Prostate gland (tissue), 2 donors: ENCODE data around the gene TSFM. TPM values are rescaled to one million over a fixed set of nuclear protein-coding genes. Genes with fewer than 3 reads are reported as not detected.
A peak's percentile ranks its signal among the peaks of the same experiment; 100 is the strongest.

Source experiments
- DNase-seq: peaks from one replicate; pipeline ENCODE4 v3.0.0-alpha.2; 2019; ENCODE audit warnings: low spot score
- H3K27ac ChIP-seq, 2 donors: fragments of 200-600 bp; sonication (generic); 2 replicates each; pipeline ENCODE4 v1.5.1; 2017 to 2019
- H3K27me3 ChIP-seq: fragments of 200-600 bp; sonication (generic); replicated peaks from 2 replicates; pipeline ENCODE4 v1.5.1; 2019; ENCODE audit not compliant: insufficient read depth
- H3K36me3 ChIP-seq, 2 donors: fragments of 200-600 bp; sonication (generic); 1 replicate in 1 of 2; 2 replicates in 1 of 2; pipeline versions ENCODE4 v1.5.1 to v1.8.1; 2017 to 2019
- H3K4me1 ChIP-seq: fragments of 200-600 bp; sonication (generic); replicated peaks from 2 replicates; pipeline ENCODE4 v1.5.1; 2019
- H3K4me3 ChIP-seq, 2 donors: fragments of 200-600 bp; sonication (generic); 2 replicates each; pipeline ENCODE4 v1.5.1; 2017 to 2019
- H3K9me3 ChIP-seq: fragments of 200-600 bp; sonication (generic); 2 replicates; pipeline ENCODE4 v1.5.1; 2017
- POLR2A ChIP-seq: fragments of 450-650 bp; IDR thresholded peaks from one replicate; pipeline ENCODE4 v1.6.1; 2016; ENCODE audit warnings: antibody characterized with exemption, mild to moderate bottlenecking
- POLR2AphosphoS5 ChIP-seq: sonication (generic); formaldehyde crosslinking; IDR thresholded peaks from one replicate; pipeline ENCODE4 v1.6.1; 2017; ENCODE audit warnings: antibody characterized with exemption
- WGBS: methylation state at CpG from one replicate; pipeline ENCODE4 v1.1.5; 2018; 5-methylcytosine and 5-hydroxymethylcytosine counted together
- intact Hi-C: fragments of 100-400 bp; cut with DNase I; formaldehyde crosslinking; loops from one replicate; pipeline ENCODE4 v1.14.2; 2022
- total RNA-seq, 2 donors: library from RNA; depleted of rRNA; stranded (reverse); fragments of >200 nt; gene quantifications; one replicate each; pipeline ENCODE4 v1.1.0, GENCODE V29; 2016
- TF ChIP-seq, protein P1 (sequence below), 4 experiments: fragments of 200-600 bp in 2 of 4; fragments of 450-650 bp in 2 of 4; sonication (generic) in 2 of 4; IDR thresholded peaks; 1 replicate in 3 of 4; 2 replicates in 1 of 4; pipeline ENCODE4 v1.5.1; 2016 to 2019; ENCODE audit warnings: antibody characterized with exemption in 4 of 4, mild to moderate bottlenecking in 2 of 4, moderate library complexity in 2 of 4

The TSFM gene
- total RNA-seq, 2 donors from 2014 or later = 24.3 to 39.6 TPM

DNA sequence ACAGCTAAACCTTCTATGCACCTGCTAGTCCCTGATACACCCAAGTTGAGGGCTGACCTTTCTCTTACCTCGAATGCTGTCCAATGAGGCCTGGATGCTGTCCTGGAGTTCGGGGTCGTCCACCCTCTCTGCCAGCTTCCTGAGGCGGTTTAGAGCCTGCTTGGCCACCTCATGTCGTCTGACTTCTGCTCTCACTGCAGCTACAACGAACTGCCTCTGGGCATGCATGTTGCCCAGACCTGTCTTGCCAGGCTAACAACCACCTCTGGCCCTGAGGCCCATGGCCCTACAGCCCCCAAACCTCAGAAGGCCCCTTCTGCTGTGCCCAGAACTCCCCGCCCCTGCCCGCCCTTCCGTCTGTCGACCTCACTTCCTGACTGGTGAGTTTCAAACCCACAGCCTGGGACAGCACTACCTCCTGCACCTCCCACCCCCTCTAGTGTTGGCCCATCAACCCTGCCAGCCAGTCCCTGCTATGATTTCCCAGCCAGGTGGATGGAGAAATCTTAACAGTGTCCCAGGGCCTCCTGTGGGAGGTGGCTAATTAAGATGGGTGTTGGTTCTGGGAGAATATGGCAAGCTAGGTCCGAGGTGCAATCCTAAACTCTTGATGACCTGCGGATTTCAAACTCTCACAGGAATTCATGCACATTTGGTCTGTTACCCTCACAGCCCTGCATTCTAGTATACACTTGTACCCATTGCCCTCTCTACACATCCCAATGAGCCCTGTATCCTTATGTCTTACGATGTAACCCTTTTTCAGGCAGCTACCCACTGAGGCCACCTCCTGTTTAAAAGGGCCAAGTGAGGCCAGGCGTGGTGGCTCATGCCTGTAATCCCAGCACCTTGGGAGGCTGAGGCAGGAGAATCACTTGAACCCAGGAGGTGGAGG is 40.5 kb upstream of the TSFM start:
- H3K4me1 ChIP-seq = peaks cover 13% of the 10 kb centered on the region
- no peak overlapping the region for H3K4me3 ChIP-seq
- DNase-seq = no peak
- intact Hi-C loops = no loop called here
- H3K27ac ChIP-seq = no peak overlapping the region
- TF ChIP-seq POLR2A = no peak
- TF ChIP-seq, protein P1, sequence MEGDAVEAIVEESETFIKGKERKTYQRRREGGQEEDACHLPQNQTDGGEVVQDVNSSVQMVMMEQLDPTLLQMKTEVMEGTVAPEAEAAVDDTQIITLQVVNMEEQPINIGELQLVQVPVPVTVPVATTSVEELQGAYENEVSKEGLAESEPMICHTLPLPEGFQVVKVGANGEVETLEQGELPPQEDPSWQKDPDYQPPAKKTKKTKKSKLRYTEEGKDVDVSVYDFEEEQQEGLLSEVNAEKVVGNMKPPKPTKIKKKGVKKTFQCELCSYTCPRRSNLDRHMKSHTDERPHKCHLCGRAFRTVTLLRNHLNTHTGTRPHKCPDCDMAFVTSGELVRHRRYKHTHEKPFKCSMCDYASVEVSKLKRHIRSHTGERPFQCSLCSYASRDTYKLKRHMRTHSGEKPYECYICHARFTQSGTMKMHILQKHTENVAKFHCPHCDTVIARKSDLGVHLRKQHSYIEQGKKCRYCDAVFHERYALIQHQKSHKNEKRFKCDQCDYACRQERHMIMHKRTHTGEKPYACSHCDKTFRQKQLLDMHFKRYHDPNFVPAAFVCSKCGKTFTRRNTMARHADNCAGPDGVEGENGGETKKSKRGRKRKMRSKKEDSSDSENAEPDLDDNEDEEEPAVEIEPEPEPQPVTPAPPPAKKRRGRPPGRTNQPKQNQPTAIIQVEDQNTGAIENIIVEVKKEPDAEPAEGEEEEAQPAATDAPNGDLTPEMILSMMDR (IDR thresholded peaks at IDR 0.05) = peak in 1 of 4 experiments; percentile 8
- TF ChIP-seq POLR2AphosphoS5 = no peak
- H3K36me3 ChIP-seq = no peaks in the 10 kb centered on the region
- no peaks in the 10 kb centered on the region for H3K9me3 ChIP-seq
- WGBS = 38% methylated on average over 14 of the region's 14 CpGs
- peaks cover 8% of the 10 kb centered on the region for H3K27me3 ChIP-seq

DNA sequence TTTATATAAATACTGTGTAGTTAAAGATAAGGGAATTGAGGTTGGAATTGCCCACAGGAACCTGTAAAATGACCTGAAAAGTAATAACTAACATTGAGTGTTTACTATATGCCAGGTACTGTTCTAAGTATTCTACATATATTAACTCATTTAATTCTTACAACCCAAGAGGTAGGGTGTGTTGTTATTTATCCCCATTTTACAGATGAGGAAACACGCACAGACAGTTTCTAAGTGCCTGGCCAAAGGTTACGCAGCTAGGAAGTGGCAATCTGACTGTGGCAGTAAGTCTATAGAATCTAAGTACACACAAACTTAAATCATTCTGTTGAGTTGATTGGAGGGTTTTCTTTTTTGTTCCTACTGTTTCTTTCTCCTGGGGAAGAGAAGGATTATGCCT is 38.8 kb upstream of the TSFM start:
- intact Hi-C loops = no loop called here
- Histone ChIP-seq H3K36me3 (peaks cover 0 to 4% of the 10 kb centered on the region in 2 donors), H3K27me3 (peaks cover 2% of the 10 kb centered on the region), H3K27ac (no peak overlapping the region), H3K4me3 (no peak overlapping the region), H3K9me3 (no peaks in the 10 kb centered on the region), H3K4me1 (no peaks in the 10 kb centered on the region)
- DNase-seq = no peak
- 90% methylated on average over 2 of the region's 2 CpGs for WGBS
- TF ChIP-seq, protein P1 (IDR thresholded peaks at IDR 0.05) = no peak
- no peak for TF ChIP-seq POLR2AphosphoS5
- no peak for TF ChIP-seq POLR2A

DNA sequence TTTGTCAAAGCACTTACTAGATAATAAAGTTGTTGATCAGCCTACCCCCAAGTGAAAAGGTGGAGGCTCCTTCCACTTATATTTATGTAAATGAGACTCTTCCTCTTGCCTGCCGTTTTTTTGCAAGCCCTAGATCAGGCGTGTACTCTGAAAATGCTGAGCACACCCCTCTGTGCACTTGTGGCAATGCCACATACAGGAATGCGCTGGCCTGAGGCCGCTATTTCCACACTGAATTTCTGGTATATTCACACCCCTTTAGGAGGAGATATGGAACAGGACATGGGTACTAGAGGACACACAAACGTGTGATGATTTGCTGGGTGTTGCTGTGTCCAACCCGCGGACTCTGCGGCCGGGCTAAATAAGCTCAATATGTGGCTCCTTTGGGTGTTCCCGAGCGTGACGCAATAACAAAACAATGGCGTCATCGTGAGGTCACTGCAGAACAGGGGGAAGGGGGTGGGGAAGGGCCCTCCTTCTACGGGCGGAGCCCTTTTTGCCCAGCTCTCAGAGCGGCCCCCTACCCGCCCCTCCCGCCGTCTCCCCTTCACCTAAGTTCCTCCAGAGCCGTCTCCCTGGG is 38.3 kb upstream of the TSFM start:
- intact Hi-C loops = no loop called here
- peak; percentile 42 for DNase-seq
- Histone ChIP-seq H3K27me3 (peaks cover 2% of the 10 kb centered on the region), H3K4me3 (peak overlapping the region; percentile 68 to 75), H3K9me3 (no peaks in the 10 kb centered on the region), H3K36me3 (peaks cover 0 to 4% of the 10 kb centered on the region in 2 donors), H3K4me1 (no peaks in the 10 kb centered on the region), H3K27ac (peak overlapping the region; percentile 94 to 95)
- 9% methylated on average over 21 of the region's 21 CpGs for WGBS
- TF ChIP-seq POLR2A = no peak

DNA sequence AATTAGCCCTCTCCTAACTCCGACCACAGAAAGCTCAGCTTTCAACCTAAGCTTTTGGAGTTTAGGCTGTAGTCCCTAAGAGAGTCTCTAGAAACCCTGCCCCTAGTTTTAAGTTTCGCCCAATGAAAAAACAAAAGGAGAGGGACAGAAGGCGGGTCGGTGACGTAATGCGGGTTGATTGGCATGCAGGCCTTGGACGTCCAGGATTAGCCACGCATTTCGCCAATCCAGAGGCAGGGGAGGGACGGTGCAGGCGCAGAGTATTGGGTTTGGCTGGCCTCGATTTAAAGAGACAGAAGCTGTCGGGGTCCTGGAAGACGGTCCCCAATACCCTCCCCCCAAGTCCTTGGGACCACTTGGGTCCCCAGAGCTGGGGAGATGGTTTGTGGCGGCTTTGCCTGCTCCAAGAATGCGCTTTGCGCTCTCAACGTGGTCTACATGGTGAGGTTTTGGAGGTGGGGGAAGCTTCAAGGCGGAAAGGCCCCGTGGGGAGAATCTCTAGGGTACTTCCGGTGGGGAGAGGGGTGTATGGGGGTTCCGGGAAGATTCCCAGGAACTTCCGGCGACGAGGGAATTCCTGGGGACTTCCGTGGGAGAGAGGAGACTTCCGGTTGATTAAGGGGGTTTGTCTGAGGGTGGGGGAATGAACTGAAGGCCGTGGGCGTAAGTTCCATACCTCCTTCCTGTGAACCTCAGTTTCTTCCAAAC is 37.7 kb upstream of the TSFM start, which contains the start of gene TSPAN31:
Gene TSPAN31, plus strand, starts transcription at position 263 of the 708 bp plus-strand sequence. Its CDS starts 116 bp downstream, at position 379.
- Histone ChIP-seq H3K27me3 (peaks cover 2% of the 10 kb centered on the region), H3K9me3 (no peaks in the 10 kb centered on the region), H3K4me1 (no peaks in the 10 kb centered on the region), H3K27ac (peak within 1 kb of the TSS; percentile 94 to 95), H3K36me3 (peaks cover 0 to 4% of the 10 kb centered on the region in 2 donors), H3K4me3 (peak within 1 kb of the TSS; percentile 68 to 75)
- peak; percentile 97 for DNase-seq
- WGBS = under 1% methylated on average over 29 of the region's 29 CpGs
- intact Hi-C loops = no loop called here
- TF ChIP-seq, protein P1 (IDR thresholded peaks at IDR 0.05) = peak in 2 of 4 experiments; percentile 36 to 41
- TF ChIP-seq POLR2A (peak; percentile 64), POLR2AphosphoS5 (peak; percentile 97)

DNA sequence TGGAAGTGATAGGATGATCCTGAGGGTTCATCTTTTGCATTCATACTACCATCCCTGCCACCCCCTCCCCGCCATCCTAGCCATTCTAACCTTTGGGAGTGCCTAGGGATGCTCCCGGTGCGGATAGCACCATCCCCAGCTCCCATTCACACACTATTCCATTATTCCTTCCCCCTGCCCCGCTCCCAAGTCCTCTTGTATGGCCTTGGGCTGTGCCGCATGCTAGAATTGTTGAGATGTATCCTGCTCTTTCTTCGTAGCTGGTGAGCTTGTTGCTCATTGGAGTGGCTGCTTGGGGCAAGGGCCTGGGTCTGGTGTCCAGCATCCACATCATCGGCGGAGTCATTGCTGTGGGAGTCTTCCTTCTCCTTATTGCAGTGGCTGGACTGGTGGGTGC is 37.1 kb upstream of the TSFM start:
- Histone ChIP-seq H3K4me3 (peak overlapping the region; percentile 68 to 75), H3K27ac (peak overlapping the region; percentile 94 to 95), H3K36me3 (peaks cover 0 to 4% of the 10 kb centered on the region in 2 donors), H3K9me3 (no peaks in the 10 kb centered on the region), H3K4me1 (no peaks in the 10 kb centered on the region), H3K27me3 (peaks cover 2% of the 10 kb centered on the region)
- TF ChIP-seq POLR2A (no peak), POLR2AphosphoS5 (no peak)
- TF ChIP-seq, protein P1 (IDR thresholded peaks at IDR 0.05) = no peak
- intact Hi-C loops = no loop called here
- 41% methylated on average over 8 of the region's 8 CpGs for WGBS
- DNase-seq = no peak
